H9 (cell line): ENCODE data around the gene EIF4E2. TPM values are rescaled to one million over a fixed set of nuclear protein-coding genes. Genes with fewer than 3 reads are reported as not detected.

Experiments
- DNase-seq: peaks from one replicate; pipeline ENCODE4 v3.0.0-alpha.2; 2017
- H2AFZ ChIP-seq: one replicate; pipeline ENCODE4 v1.6.1; 2013; ENCODE audit warnings: mild to moderate bottlenecking, low read length, control low read depth, moderate library complexity
- H2AK5ac ChIP-seq: 2 replicates; pipeline ENCODE4 v1.6.1; 2013; ENCODE audit warnings: low read length, control low read depth, mixed read lengths; ENCODE audit not compliant: insufficient read length
- H2BK120ac ChIP-seq: one replicate; pipeline ENCODE4 v1.6.1; 2013; ENCODE audit warnings: low read depth, mild to moderate bottlenecking, low read length, control low read depth, inconsistent platforms; ENCODE audit not compliant: poor library complexity, severe bottlenecking
- H2BK12ac ChIP-seq: 2 replicates; pipeline ENCODE4 v1.6.1; 2013; ENCODE audit warnings: low read length, control low read depth, mixed read lengths, low read depth; ENCODE audit not compliant: insufficient read length
- H2BK15ac ChIP-seq: 2 replicates; pipeline ENCODE4 v1.6.1; 2013; ENCODE audit warnings: low read depth, low read length, control low read depth
- H2BK20ac ChIP-seq: one replicate; pipeline ENCODE4 v1.6.1; 2013; ENCODE audit warnings: low read depth, mild to moderate bottlenecking, low read length, control low read depth, inconsistent platforms; ENCODE audit not compliant: poor library complexity, severe bottlenecking
- H2BK5ac ChIP-seq: 2 replicates; pipeline ENCODE4 v1.6.1; 2013; ENCODE audit warnings: low read length, control low read depth, mixed read lengths; ENCODE audit not compliant: insufficient read length
- H3K14ac ChIP-seq: 2 replicates; pipeline ENCODE4 v1.6.1; 2013; ENCODE audit warnings: low read length, control low read depth; ENCODE audit not compliant: insufficient read depth
- H3K18ac ChIP-seq: 2 replicates; pipeline ENCODE4 v1.6.1; 2013; ENCODE audit warnings: low read depth, mild to moderate bottlenecking, mixed read lengths, low read length, control low read depth; ENCODE audit not compliant: insufficient read length
- H3K23ac ChIP-seq: 2 replicates; pipeline ENCODE4 v1.6.1; 2013; ENCODE audit warnings: low read length, control low read depth, mixed read lengths, low read depth; ENCODE audit not compliant: insufficient read length
- H3K23me2 ChIP-seq: 2 replicates; pipeline ENCODE4 v1.6.1; 2013; ENCODE audit warnings: low read depth, mild to moderate bottlenecking, mixed read lengths, low read length, control low read depth; ENCODE audit not compliant: insufficient read length, poor library complexity, severe bottlenecking
- H3K27ac ChIP-seq: 2 replicates; pipeline ENCODE4 v1.5.1; 2013; ENCODE audit warnings: low read length, control low read depth, mixed read lengths, low read depth; ENCODE audit not compliant: insufficient read length
- H3K27me3 ChIP-seq: 2 replicates; pipeline ENCODE4 v1.6.1; 2013; ENCODE audit warnings: low read length, control low read depth, inconsistent platforms; ENCODE audit not compliant: insufficient read depth
- H3K4ac ChIP-seq: 2 replicates; pipeline ENCODE4 v1.6.1; 2013; ENCODE audit warnings: low read depth, mild to moderate bottlenecking, control low read depth, inconsistent platforms, low read length, moderate library complexity
- H3K4me1 ChIP-seq: 2 replicates; pipeline ENCODE4 v1.6.1; 2013; ENCODE audit warnings: low read length, control low read depth, inconsistent platforms; ENCODE audit not compliant: insufficient read depth
- H3K4me2 ChIP-seq: 2 replicates; pipeline ENCODE4 v1.6.1; 2013; ENCODE audit warnings: low read length, control low read depth, mixed read lengths; ENCODE audit not compliant: insufficient read length, insufficient read depth
- H3K56ac ChIP-seq: 2 replicates; pipeline ENCODE4 v1.6.1; 2013; ENCODE audit warnings: low read depth, mild to moderate bottlenecking, mixed read lengths, low read length, control low read depth; ENCODE audit not compliant: insufficient read length
- H3K79me1 ChIP-seq: 2 replicates; pipeline ENCODE4 v1.6.1; 2013; ENCODE audit warnings: low read depth, mild to moderate bottlenecking, moderate library complexity, low read length, control low read depth, inconsistent platforms; ENCODE audit not compliant: insufficient read depth, poor library complexity, severe bottlenecking
- H3K79me2 ChIP-seq: 2 replicates; pipeline ENCODE4 v1.6.1; 2013; ENCODE audit warnings: low read length, control low read depth, inconsistent platforms; ENCODE audit not compliant: insufficient read depth
- H3K9ac ChIP-seq: 2 replicates; pipeline ENCODE4 v1.6.1; 2013; ENCODE audit warnings: low read length, control low read depth, mixed read lengths; ENCODE audit not compliant: insufficient read length; ENCODE audit errors: extremely low read depth
- H3K9me3 ChIP-seq: one replicate; pipeline ENCODE4 v1.6.1; 2013; ENCODE audit warnings: low read depth, low read length, inconsistent platforms; ENCODE audit not compliant: control insufficient read depth
- H3T11ph ChIP-seq: one replicate; pipeline ENCODE4 v1.6.1; 2013; ENCODE audit warnings: mild to moderate bottlenecking, low read length, control low read depth, inconsistent platforms
- H4K20me1 ChIP-seq: one replicate; pipeline ENCODE4 v1.6.1; 2013; ENCODE audit not compliant: control insufficient read depth, insufficient read length, insufficient read depth
- H4K5ac ChIP-seq: 2 replicates; pipeline ENCODE4 v1.6.1; 2013; ENCODE audit warnings: low read depth, mild to moderate bottlenecking, mixed read lengths, low read length, control low read depth; ENCODE audit not compliant: insufficient read length
- H4K8ac ChIP-seq: replicated peaks from 2 replicates; pipeline ENCODE4 v1.6.1; 2013; ENCODE audit warnings: low read length, control low read depth, mixed read lengths, low read depth; ENCODE audit not compliant: insufficient read length
- H4K91ac ChIP-seq: 2 replicates; pipeline ENCODE4 v1.6.1; 2013; ENCODE audit warnings: low read depth, mild to moderate bottlenecking, moderate library complexity, mixed read lengths, low read length, control low read depth; ENCODE audit not compliant: insufficient read length
- H3K27ac Mint-ChIP-seq, 3 experiments: 2 replicates in 2 of 3; 3 replicates in 1 of 3; pipeline ENCODE4 v1.8.0; 2020 to 2021; ENCODE audit warnings: mixed read lengths in 3 of 3, mild to moderate bottlenecking in 1 of 3, moderate library complexity in 1 of 3
- H3K27me3 Mint-ChIP-seq: 2 replicates; pipeline ENCODE4 v1.8.0; 2021; ENCODE audit warnings: low read depth, mild to moderate bottlenecking, moderate library complexity, mixed read lengths
- H3K36me3 Mint-ChIP-seq, 3 experiments: 2 replicates in 2 of 3; 3 replicates in 1 of 3; pipeline ENCODE4 v1.8.0; 2020 to 2021; ENCODE audit warnings: low read depth in 3 of 3, mixed read lengths in 3 of 3; ENCODE audit not compliant: insufficient read depth in 1 of 3
- H3K4me1 Mint-ChIP-seq, 2 experiments: 2 replicates each; pipeline ENCODE4 v1.8.0; 2020; ENCODE audit warnings: mixed read lengths in 2 of 2
- H3K4me3 Mint-ChIP-seq, 2 experiments: 2 replicates in 1 of 2; 3 replicates in 1 of 2; pipeline ENCODE4 v1.8.0; 2020 to 2021; ENCODE audit warnings: mild to moderate bottlenecking in 2 of 2, mixed read lengths in 2 of 2, moderate library complexity in 1 of 2
- H3K9me3 Mint-ChIP-seq, 2 experiments: 2 replicates in 1 of 2; 3 replicates in 1 of 2; pipeline ENCODE4 v1.8.0; 2020; ENCODE audit warnings: mild to moderate bottlenecking in 2 of 2, mixed read lengths in 2 of 2, moderate library complexity in 1 of 2
- WGBS: extraction: QIAGEN DNeasy Blood & Tissue Kit; methylation state at CpG from one replicate; pipeline ENCODE4 v1.1.7; 2013; ENCODE audit warnings: missing lambda C conversion rate, low lambda C conversion rate, mixed read lengths; ENCODE audit not compliant: insufficient read length; ENCODE audit errors: extremely low coverage; 5-methylcytosine and 5-hydroxymethylcytosine counted together
- total RNA-seq: library from RNA; stranded (reverse); gene quantifications from 2 replicates; pipeline ENCODE4 v1.2.1, GENCODE V29; 2021
- TF ChIP-seq, protein P1 (sequence below): fragments of 200-600 bp; sonication (generic); conservative IDR thresholded peaks from 3 replicates; pipeline ENCODE4 v1.8.0; 2021; ENCODE audit warnings: antibody characterized with exemption, mild to moderate bottlenecking

EIF4E2 gene
- total RNA-seq, 1 experiment from 2014 or later: 109 TPM

DNA sequence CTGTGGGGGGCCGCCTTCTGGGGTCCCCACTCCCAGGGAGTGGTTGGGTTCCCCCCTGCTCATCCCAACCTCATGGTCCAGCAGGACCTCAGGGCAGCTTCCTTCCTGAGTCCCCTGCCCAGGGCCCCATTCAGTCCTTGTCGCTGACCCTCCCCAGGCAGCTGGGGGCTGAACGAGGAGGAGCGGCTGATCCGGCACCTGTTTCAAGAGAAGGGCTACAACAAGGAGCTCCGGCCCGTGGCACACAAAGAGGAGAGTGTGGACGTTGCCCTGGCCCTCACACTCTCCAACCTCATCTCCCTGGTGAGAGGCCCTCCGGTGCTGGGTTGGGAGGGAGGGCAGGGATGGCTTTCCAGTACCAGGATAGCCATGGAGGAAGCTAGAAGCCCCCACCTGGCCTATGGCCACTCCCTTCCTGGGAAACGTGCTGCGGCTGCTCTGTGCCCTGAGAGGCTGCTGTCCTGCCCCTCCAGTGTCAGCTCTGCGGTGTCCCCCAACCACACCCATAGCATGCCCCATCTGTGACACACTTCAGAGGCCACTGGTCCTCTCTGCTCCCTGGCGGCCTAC lies 24.0 kb upstream of the EIF4E2 start:
- WGBS: no CpG with 5 or more reads among the region's 13 CpGs
- Histone ChIP-seq H3K56ac (no peak overlapping the region), H3K79me1 (no peaks in the 10 kb centered on the region), H3K9ac (no peak overlapping the region), H4K8ac (no peak overlapping the region), H3K9me3 (no peaks in the 10 kb centered on the region), H3T11ph (no peak overlapping the region), H4K91ac (no peak overlapping the region), H3K23ac (no peak overlapping the region), H3K14ac (no peak overlapping the region), H2AFZ (no peak overlapping the region), H3K79me2 (no peaks in the 10 kb centered on the region), H2BK12ac (no peak overlapping the region), H2AK5ac (no peak overlapping the region), H2BK5ac (no peak overlapping the region), H3K23me2 (peaks cover 14% of the 10 kb centered on the region), H3K27ac (no peak overlapping the region), H2BK15ac (no peak overlapping the region), H3K27me3 (peaks cover 15% of the 10 kb centered on the region), H3K4me1 (no peaks in the 10 kb centered on the region), H4K5ac (no peak overlapping the region), H4K20me1 (no peaks in the 10 kb centered on the region), H3K4me2 (no peak overlapping the region), H3K18ac (no peak overlapping the region), H2BK20ac (no peak overlapping the region), H3K4ac (no peak overlapping the region), H2BK120ac (no peak overlapping the region)
- Mint-ChIP-seq H3K4me3 (no peak overlapping the region; a peak in 1 of 5 replicates), H3K9me3 (no peaks in the 10 kb centered on the region), H3K27me3 (peaks cover 72% of the 10 kb centered on the region), H3K27ac (no peak overlapping the region), H3K36me3 (peaks cover 0 to under 1% (median 0%) of the 10 kb centered on the region in 3 experiments; a peak in 1 of 7 replicates), H3K4me1 (peaks cover 9 to 29% of the 10 kb centered on the region in 2 experiments)
- TF ChIP-seq, protein P1, sequence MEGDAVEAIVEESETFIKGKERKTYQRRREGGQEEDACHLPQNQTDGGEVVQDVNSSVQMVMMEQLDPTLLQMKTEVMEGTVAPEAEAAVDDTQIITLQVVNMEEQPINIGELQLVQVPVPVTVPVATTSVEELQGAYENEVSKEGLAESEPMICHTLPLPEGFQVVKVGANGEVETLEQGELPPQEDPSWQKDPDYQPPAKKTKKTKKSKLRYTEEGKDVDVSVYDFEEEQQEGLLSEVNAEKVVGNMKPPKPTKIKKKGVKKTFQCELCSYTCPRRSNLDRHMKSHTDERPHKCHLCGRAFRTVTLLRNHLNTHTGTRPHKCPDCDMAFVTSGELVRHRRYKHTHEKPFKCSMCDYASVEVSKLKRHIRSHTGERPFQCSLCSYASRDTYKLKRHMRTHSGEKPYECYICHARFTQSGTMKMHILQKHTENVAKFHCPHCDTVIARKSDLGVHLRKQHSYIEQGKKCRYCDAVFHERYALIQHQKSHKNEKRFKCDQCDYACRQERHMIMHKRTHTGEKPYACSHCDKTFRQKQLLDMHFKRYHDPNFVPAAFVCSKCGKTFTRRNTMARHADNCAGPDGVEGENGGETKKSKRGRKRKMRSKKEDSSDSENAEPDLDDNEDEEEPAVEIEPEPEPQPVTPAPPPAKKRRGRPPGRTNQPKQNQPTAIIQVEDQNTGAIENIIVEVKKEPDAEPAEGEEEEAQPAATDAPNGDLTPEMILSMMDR: no peak
- DNase-seq: no peak
